ENCODE measurements around the gene OR52K1.
"Not testable (repeated sequence)": the region's sequence is repeated elsewhere in the genome, so short reads cannot be mapped to it uniquely, and the experiment has no call there.

Gene OR52K1

GRCh38 chr11:4491878-4492606, 9.6 kb downstream of the OR52K1 start:
- DNase-seq = no peak

GRCh38 chr11:4493480-4493818, 11.0 kb downstream of the OR52K1 start:
- DNase-seq = no peak

GRCh38 chr11:4495487-4495886, 13.0 kb downstream of the OR52K1 start:
- no peak for DNase-seq

GRCh38 chr11:4495986-4496385, 13.5 kb downstream of the OR52K1 start:
- no peak for DNase-seq

GRCh38 chr11:4496557-4497248, 14.3 kb downstream of the OR52K1 start:
- no peak for DNase-seq

- no peak for DNase-seq
Measured at GRCh38 chr11:4508886-4509285, 26.4 kb downstream of the OR52K1 start.

GRCh38 chr11:4511282-4512245, 29.1 kb downstream of the OR52K1 start:
- no peak for DNase-seq

- DNase-seq = no peak
Measured at GRCh38 chr11:4514196-4514595, 31.8 kb downstream of the OR52K1 start.

- no peak for DNase-seq
Measured at GRCh38 chr11:4522339-4522738, 39.9 kb downstream of the OR52K1 start.

- DNase-seq = no peak
Measured at GRCh38 chr11:4522752-4523151, 40.3 kb downstream of the OR52K1 start.

GRCh38 chr11:4523666-4524065, 41.2 kb downstream of the OR52K1 start:
- DNase-seq = no peak

GRCh38 chr11:4527926-4528325, 45.5 kb downstream of the OR52K1 start:
- no peak for DNase-seq

- not testable (repeated sequence) for DNase-seq
Measured at GRCh38 chr11:4531686-4532085, 49.2 kb downstream of the OR52K1 start.

GRCh38 chr11:4539603-4540219, 57.3 kb downstream of the OR52K1 start:
- no peak for DNase-seq

GRCh38 chr11:4541071-4541470, 58.6 kb downstream of the OR52K1 start:
- DNase-seq = no peak
